Heart left ventricle (tissue), 16 donors: ENCODE measurements around the gene SIN3B. TPM values are rescaled to one million over a fixed set of nuclear protein-coding genes. Genes with fewer than 3 reads are reported as not detected.
"Not testable (repeated sequence)": the region's sequence is repeated elsewhere in the genome, so short reads cannot be mapped to it uniquely, and the experiment has no call there.

ENCODE experiments used
- ATAC-seq, 4 donors: fragments of 200-7000 bp; cut with Tn5 transposase; one replicate each; pipeline ENCODE4 v1.9.1; 2020 to 2022; ENCODE audit warnings: moderate library complexity in 4 of 4, mild to moderate bottlenecking in 3 of 4, moderate number of reproducible peaks in 1 of 4
- DNase-seq, 5 donors: peaks; one replicate each; pipeline ENCODE4 v3.0.0-alpha.2; 2020
- H3K27ac ChIP-seq, 12 donors: fragments of 200-600 bp; sonication (generic) in 4 of 12; one replicate each; pipeline versions ENCODE4 v1.5.0 to v1.8.0; 2016 to 2022; ENCODE audit warnings: mild to moderate bottlenecking in 2 of 12
- H3K27me3 ChIP-seq, 9 donors: fragments of 200-600 bp; sonication (generic) in 2 of 9; one replicate each; pipeline versions ENCODE4 v1.5.1 to v1.8.0; 2016 to 2022; ENCODE audit warnings: mild to moderate bottlenecking in 3 of 9
- H3K36me3 ChIP-seq, 9 donors: fragments of 200-600 bp; sonication (generic) in 2 of 9; one replicate each; pipeline versions ENCODE4 v1.5.0 to v1.8.0; 2018 to 2022; ENCODE audit warnings: mild to moderate bottlenecking in 2 of 9
- H3K4me1 ChIP-seq, 12 donors: fragments of 200-600 bp; sonication (generic) in 4 of 12; one replicate each; pipeline versions ENCODE4 v1.5.0 to v1.8.0; 2016 to 2022; ENCODE audit warnings: mild to moderate bottlenecking in 3 of 12
- H3K4me3 ChIP-seq, 12 donors: fragments of 200-600 bp; sonication (generic) in 4 of 12; one replicate each; pipeline versions ENCODE4 v1.5.0 to v1.8.0; 2017 to 2022; ENCODE audit warnings: mild to moderate bottlenecking in 9 of 12, moderate library complexity in 4 of 12
- H3K9me3 ChIP-seq, 12 donors: fragments of 200-600 bp; sonication (generic) in 4 of 12; one replicate each; pipeline versions ENCODE4 v1.5.0 to v1.8.0; 2016 to 2022; ENCODE audit warnings: mild to moderate bottlenecking in 1 of 12
- POLR2A ChIP-seq, 2 donors: fragments of 450-650 bp; IDR thresholded peaks; one replicate each; pipeline ENCODE4 v1.6.1; 2017; ENCODE audit warnings: antibody characterized with exemption in 2 of 2, mild to moderate bottlenecking in 2 of 2, moderate library complexity in 2 of 2
- WGBS, 4 donors: extraction: QIAGEN DNeasy Blood & Tissue Kit in 2 of 4; methylation state at CpG; one replicate each; pipeline versions ENCODE4 v1.1.5 to v1.1.7; 2013 to 2018; 5-methylcytosine and 5-hydroxymethylcytosine counted together
- intact Hi-C, 10 donors: fragments of 100-400 bp; cut with DNase I; formaldehyde crosslinking; loops; one replicate each; pipeline versions ENCODE4 v1.11.1 to v1.14.2; 2022
- polyA plus RNA-seq, 2 donors: library from polyadenylated mRNA; stranded (reverse); fragments of 200-250 nt; gene quantifications; one replicate each; pipeline ENCODE4 v1.2.3, GENCODE V29; 2013
- total RNA-seq, 9 donors: library from RNA; depleted of rRNA in 2 of 9; stranded (reverse); fragments of >200 nt in 2 of 9; fragmentation: NEBNext Ultra II Directional in 3 of 9; extraction: Animal tissue kit (Norgen Biotek cat#: 25700) in 3 of 9; gene quantifications; one replicate each; pipeline versions ENCODE4 v1.1.0 to v1.2.4, GENCODE V29; 2016 to 2023
- TF ChIP-seq, protein P1 (sequence below), 12 donors: fragments of 200-600 bp; sonication (generic) in 4 of 12; IDR thresholded peaks; one replicate each; pipeline versions ENCODE4 v1.5.0 to v1.8.0; 2018 to 2022; ENCODE audit warnings: antibody characterized with exemption in 12 of 12, mild to moderate bottlenecking in 5 of 12
- donor health status: ischemic (EF 13 %, LVEDD 7.1; RV severe dilation, severe dysfunction).
- donor health status: healthy with polysubstance abuse.
- donor health status: DM: no; HTN: yes; CAD: no.
- donor health status: DM: no; HTN: no; CAD: no.
- donor health status: ischemic (EF 25% LVEDD 6.9; RV normal size, moderate dysfunction).
- donor health status: ischemic (EF 25% LVEDD 5.7; RV mildly dilated, moderate dysfunction).
- donor health status: healthy.
- donor health status: DM: yes; HTN: yes; CAD: no.
- donor health status: ischemic (EF 35%, LVEDD 5.7; RV mildly dilated, moderate dysfunction).
- donor health status: nonischemic (EF 11% LVEDD 7.7; RV severe dilation, severe dysfunction).
- donor health status: DM: yes; HTN: yes; CAD: no.
- donor health status: PGD.
- donor health status: ischemic (EF 29% LVEDD 5.4; RV normal size, mild dysfunction).
- donor health status: nonischemic (EF 23%, LVEDD 6.1; RV moderate dilation, normal function).

Gene SIN3B
- total and polyA plus RNA-seq, 11 donors, result 15.2 to 36.6 (median 24.6) TPM

DNA sequence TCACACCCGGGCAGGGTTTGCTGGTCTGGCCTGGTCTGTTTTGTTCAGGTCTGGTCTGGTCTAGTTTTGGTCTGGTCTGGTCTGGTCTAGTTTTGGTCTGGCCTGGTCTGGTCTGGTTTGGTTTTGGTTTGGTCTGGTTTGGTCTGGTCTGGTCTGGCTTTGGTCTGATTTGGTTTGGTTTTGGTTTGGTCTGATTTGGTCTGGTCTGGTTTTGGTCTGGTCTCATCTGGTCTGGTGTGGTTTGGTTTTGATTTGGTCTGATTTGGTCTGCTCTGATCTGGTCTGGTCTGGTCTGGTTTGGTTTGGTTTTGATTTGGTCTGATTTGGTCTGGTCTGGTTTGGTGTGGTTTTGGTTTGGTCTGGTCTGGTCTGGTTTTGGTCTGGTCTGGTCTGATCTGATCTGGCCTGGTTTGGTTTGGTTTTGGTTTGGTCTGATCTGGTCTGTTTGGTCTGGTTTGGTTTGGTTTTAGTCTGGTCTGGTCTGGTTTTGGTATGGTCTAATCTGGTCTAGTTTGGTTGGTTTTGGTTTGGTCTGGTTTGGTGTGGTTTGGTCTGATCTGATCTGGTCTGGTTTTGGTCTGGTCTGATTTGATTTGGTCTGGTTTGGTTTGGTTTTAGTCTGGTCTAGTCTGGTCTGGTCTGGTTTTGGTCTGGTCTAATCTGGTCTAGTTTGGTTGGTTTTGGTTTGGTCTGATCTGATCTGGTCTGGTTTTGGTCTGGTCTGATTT lies 45.2 kb downstream of the SIN3B start:
- Histone ChIP-seq H3K9me3 (no peaks in the 10 kb centered on the region), H3K4me1 (peaks cover 0 to 26% (median 11%) of the 10 kb centered on the region in 12 donors), H3K36me3 (peaks cover 3 to 82% (median 72%) of the 10 kb centered on the region in 9 donors), H3K27me3 (no peaks in the 10 kb centered on the region), H3K4me3 (no peak overlapping the region), H3K27ac (no peak overlapping the region)
- 86 to 100% (median 96%) methylated on average over 1 of the region's 1 CpG for WGBS, 4 donors
- intact Hi-C loops, result no loop called here
- no peak for DNase-seq
- no peak for ATAC-seq
- TF ChIP-seq, protein P1, sequence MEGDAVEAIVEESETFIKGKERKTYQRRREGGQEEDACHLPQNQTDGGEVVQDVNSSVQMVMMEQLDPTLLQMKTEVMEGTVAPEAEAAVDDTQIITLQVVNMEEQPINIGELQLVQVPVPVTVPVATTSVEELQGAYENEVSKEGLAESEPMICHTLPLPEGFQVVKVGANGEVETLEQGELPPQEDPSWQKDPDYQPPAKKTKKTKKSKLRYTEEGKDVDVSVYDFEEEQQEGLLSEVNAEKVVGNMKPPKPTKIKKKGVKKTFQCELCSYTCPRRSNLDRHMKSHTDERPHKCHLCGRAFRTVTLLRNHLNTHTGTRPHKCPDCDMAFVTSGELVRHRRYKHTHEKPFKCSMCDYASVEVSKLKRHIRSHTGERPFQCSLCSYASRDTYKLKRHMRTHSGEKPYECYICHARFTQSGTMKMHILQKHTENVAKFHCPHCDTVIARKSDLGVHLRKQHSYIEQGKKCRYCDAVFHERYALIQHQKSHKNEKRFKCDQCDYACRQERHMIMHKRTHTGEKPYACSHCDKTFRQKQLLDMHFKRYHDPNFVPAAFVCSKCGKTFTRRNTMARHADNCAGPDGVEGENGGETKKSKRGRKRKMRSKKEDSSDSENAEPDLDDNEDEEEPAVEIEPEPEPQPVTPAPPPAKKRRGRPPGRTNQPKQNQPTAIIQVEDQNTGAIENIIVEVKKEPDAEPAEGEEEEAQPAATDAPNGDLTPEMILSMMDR (IDR thresholded peaks at IDR 0.05), result no peak
- TF ChIP-seq POLR2A (IDR thresholded peaks at IDR 0.05), result no peak

DNA sequence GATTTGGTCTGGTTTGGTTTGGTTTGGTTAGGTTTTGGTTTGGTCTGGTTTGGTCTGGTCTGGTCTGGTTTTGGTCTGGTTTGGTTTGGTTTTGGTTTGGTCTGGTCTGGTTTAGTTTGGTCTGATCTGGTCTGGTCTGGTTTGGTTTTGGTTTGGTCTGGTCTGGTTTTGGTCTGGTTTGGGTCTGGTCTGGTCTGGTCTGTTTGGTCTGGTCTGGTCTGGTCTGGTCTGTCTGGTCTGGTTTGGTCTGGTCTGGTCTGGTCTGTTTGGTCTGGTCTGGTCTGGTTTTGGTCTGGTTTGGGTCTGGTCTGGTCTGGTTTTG lies 45.7 kb downstream of the SIN3B start:
- intact Hi-C loops, ATAC-seq, H3K27me3 ChIP-seq, H3K4me3 ChIP-seq, H3K27ac ChIP-seq, DNase-seq, H3K9me3 ChIP-seq: not testable (repeated sequence)
- Histone ChIP-seq H3K36me3 (peaks cover 3 to 82% (median 71%) of the 10 kb centered on the region in 9 donors), H3K4me1 (peaks cover 0 to 26% (median 11%) of the 10 kb centered on the region in 12 donors)

DNA sequence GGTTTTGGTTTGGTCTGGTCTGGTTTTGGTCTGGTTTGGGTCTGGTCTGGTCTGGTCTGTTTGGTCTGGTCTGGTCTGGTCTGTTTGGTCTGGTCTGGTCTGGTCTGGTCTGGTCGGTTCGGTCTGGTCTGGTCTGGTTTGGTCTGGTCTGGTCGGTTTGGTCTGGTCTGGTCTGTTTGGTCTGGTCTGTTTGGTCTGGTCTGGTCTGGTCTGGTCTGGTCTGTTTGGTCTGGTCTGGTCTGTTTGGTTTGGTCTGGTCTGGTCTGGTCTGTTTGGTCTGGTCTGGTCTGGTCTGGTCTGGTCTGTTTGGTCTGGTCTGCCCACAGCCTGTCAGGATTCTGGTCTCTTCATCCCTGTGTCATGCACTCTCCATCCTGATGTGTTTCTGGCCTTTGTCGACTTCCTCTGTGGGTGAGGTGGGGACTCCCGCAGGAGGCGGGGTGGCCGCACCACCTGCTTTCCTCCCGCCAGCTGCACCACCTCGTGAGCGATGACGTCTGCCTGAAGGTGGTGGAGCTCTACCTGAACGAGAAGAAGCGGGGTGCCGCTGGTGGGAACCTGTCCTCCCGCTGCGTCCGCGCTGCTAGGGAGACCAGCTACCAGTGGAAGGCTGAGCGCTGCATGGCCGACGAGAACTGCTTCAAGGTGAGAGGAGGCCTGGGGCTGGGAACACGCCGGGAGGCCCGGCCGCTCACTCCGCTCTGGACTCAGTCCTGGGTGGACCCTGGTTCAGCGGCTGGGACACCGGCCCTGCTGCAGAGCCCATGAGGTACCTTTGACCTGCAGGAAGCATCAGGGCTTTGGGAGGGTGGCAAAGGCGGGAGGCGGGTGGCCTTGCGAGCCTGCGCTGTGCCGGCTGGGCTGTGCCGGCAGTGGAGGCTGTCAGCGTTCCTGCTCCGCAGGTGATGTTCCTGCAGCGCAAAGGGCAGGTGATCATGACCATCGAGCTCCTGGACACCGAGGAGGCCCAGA lies 46.7 kb downstream of the SIN3B start:
- peaks cover 0 to 2% (median 0%) of the 10 kb centered on the region in 12 donors for H3K9me3 ChIP-seq
- WGBS, 4 donors, result 90 to 92% (median 91%) methylated on average over 30 to 39 of the region's 39 CpGs
- H3K27me3 ChIP-seq, result no peaks in the 10 kb centered on the region
- peaks cover 3 to 78% (median 67%) of the 10 kb centered on the region in 9 donors for H3K36me3 ChIP-seq
- TF ChIP-seq POLR2A (IDR thresholded peaks at IDR 0.05), result no peak
- no peak overlapping the region for H3K4me3 ChIP-seq
- ATAC-seq, result peak in 1 of 4 donors; percentile 4
- H3K27ac ChIP-seq, result peak overlapping the region in 7 of 12 donors; percentile 16 to 79 (median 63)
- intact Hi-C loops, result no loop called here
- peaks cover 0 to 26% (median 11%) of the 10 kb centered on the region in 12 donors for H3K4me1 ChIP-seq
- DNase-seq, result no peak

DNA sequence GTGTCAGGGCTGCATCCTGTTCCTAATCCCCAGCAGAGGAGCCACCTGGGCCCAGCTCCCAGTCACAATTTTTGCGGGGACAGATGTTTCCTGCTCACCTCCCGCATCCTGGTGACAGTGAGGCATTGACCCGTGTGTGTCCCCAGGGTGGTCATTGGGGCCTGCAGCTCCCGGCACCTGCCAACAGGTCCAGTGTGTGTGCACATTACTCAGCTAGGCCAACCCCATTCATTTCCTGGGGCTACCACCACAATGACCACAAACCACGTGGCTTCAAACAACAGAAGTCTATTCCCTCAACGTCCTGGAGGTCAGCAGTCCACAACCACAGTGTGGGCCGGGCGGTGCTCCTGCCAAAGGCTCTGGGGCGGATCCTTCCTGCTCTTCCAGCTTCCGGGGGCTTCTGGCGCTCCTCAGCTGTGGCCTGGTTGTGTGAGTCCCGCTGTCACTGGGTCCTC lies 47.7 kb downstream of the SIN3B start:
- Histone ChIP-seq H3K27me3 (no peaks in the 10 kb centered on the region), H3K36me3 (peaks cover 3 to 67% (median 58%) of the 10 kb centered on the region in 9 donors), H3K9me3 (peaks cover 0 to 13% (median 6%) of the 10 kb centered on the region in 12 donors), H3K27ac (peak overlapping the region in 8 of 12 donors; percentile 2 to 79 (median 64)), H3K4me1 (peaks cover 0 to 24% (median 11%) of the 10 kb centered on the region in 12 donors), H3K4me3 (no peak overlapping the region)
- WGBS, 4 donors, result 62 to 72% (median 68%) methylated on average over 3 to 12 of the region's 12 CpGs
- intact Hi-C loops, result no loop called here
- TF ChIP-seq POLR2A (IDR thresholded peaks at IDR 0.05), result no peak
- TF ChIP-seq, protein P1 (IDR thresholded peaks at IDR 0.05), result no peak
- DNase-seq, result peak in 3 of 5 donors; percentile 44 to 64 (median 49)
- peak; percentile 38 to 81 (median 42) for ATAC-seq

DNA sequence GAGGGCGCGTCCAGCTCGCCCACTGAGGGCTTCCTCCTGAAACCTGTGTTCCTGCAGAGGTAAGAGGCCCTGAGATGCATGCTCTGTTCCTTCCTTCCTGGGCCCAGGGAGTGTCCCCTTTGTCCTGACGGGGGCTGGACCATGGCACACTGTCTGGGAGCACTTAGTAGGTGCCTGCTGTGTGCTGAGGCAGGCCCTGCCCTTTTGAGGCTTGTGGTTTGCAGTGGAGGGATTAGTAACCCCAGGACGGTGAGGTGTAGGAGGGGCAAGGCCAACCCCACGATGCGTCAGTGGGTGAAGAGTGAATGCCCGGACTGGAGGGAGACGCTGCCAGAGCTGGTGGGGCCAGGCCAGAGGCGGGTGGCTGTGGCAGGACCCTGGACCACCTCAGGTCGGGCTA lies 48.4 kb downstream of the SIN3B start:
- Histone ChIP-seq H3K9me3 (peaks cover 0 to 19% (median 12%) of the 10 kb centered on the region in 12 donors), H3K4me3 (no peak overlapping the region), H3K4me1 (peaks cover 0 to 21% (median 10%) of the 10 kb centered on the region in 12 donors), H3K27me3 (no peaks in the 10 kb centered on the region), H3K27ac (peak overlapping the region in 7 of 12 donors; percentile 2 to 77 (median 57)), H3K36me3 (peaks cover 3 to 61% (median 54%) of the 10 kb centered on the region in 9 donors)
- TF ChIP-seq, protein P1 (IDR thresholded peaks at IDR 0.05), result no peak
- no peak for TF ChIP-seq POLR2A (IDR thresholded peaks at IDR 0.05)
- intact Hi-C loops, result no loop called here
- DNase-seq, result no peak
- 86 to 95% (median 89%) methylated on average over 9 to 11 of the region's 11 CpGs for WGBS, 4 donors
- ATAC-seq, result no peak
